ENCODE data around the gene SRRM4.
A peak's percentile ranks its signal among the peaks of the same experiment; 100 is the strongest.
"Not testable (repeated sequence)": the region's sequence is repeated elsewhere in the genome, so short reads cannot be mapped to it uniquely, and the experiment has no call there.

The SRRM4 gene

DNA sequence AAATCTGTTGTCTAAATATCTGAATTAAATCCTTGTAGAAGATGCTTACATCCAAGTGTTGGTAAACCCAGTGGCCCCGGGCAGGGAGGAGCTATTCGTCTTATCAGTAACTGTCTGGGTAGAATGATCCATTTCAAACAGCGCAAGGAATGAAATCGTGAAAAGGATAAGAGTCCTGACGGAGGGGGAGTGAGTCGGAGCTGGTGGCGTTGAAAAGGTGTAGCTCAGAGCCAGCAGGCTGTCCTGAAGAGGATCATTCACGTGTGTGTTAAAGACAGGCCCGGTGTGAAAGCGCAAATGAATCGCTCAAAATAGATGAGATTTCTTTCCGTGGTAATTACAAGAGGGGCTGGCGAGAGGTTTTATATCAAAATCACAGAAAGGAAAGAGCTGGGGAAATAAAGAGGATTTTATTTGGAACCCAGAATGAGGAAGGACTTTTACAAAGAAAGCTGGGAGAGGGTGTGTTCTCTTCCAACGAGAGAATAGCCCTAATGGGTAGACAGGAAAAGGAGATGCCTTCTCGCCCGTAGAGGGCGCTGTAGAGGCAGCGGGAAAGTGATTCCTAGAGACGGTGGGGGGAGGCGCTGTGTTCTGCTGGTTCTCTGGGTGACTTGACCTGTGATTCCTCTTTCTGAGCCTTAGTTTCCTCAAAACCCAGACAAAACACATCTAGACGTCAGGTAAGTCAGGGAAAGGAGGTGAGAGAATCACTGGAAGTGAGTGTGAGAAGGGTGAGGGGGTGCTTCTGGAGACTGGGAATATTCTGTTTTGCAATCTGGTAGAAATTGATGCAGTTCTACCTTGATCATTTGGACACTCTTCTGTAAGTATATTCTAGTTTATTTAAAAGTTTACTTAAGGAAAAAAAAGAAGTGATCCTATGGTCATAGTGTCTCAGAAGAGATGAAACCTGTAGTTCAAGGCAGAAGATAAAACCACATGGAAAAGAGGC is 39.3 kb downstream of the SRRM4 start:
- no peak overlapping the region for H3K4me3 Mint-ChIP-seq
- no peaks in the 10 kb centered on the region for H3K36me3 Mint-ChIP-seq (ENCODE audit: low read depth)
- H3K27me3 Mint-ChIP-seq = peaks cover 11% of the 10 kb centered on the region
- no peaks in the 10 kb centered on the region for H3K4me1 Mint-ChIP-seq (ENCODE audit: low read depth)
- DNase-seq = no peak
- H3K27ac Mint-ChIP-seq = no peak overlapping the region
- H3K9me3 Mint-ChIP-seq = peaks cover 6% of the 10 kb centered on the region

DNA sequence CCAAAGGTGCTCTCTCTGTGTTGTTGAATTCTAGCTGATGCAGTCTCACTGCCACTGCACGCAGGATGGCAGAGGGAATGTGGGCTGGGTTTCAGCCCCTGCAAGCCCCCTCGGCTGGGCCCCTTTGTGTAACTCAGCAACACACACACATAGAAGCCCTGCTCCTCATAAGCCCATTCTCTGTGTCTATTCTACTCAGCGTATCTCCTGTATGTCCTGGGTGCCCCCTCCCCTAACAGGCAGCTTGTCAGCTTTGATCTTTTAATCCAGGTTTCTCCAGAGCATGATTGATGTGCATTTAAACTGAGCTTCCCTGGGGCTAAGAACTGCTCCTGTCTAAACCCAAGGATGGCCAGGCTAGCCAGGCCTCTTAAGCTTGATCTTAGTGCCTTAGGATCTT is 43.0 kb downstream of the SRRM4 start:
- no peak overlapping the region for H3K4me3 Mint-ChIP-seq
- H3K9me3 Mint-ChIP-seq = peaks cover 12% of the 10 kb centered on the region
- H3K27me3 Mint-ChIP-seq = peaks cover 8% of the 10 kb centered on the region
- no peak overlapping the region for H3K27ac Mint-ChIP-seq
- no peaks in the 10 kb centered on the region for H3K36me3 Mint-ChIP-seq (ENCODE audit: low read depth)
- no peak for DNase-seq
- H3K4me1 Mint-ChIP-seq (ENCODE audit: low read depth) = no peaks in the 10 kb centered on the region

DNA sequence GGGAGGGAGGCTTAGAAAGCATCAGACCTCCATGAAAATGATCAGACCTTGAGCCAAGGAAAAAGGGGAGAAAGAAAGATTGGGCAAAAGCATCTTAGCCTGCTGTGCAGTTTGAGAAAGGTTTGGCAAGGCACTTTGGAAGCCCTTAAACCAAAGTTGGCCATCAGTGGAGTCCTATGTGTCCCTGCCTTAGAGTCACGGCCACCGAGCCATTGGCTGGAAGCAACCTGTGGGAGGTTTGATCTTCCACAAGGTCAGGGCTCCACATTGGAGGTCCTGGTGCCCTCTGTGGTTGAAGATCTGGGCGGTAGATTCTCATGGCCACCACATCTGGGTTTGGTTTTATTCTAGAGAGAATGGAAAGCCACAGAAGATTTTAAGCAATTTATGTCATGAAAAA is 44.4 kb downstream of the SRRM4 start:
- H3K4me1 Mint-ChIP-seq (ENCODE audit: low read depth) = no peaks in the 10 kb centered on the region
- peaks cover 1% of the 10 kb centered on the region for H3K27me3 Mint-ChIP-seq
- H3K36me3 Mint-ChIP-seq (ENCODE audit: low read depth) = no peaks in the 10 kb centered on the region
- H3K4me3 Mint-ChIP-seq = no peak overlapping the region
- no peak for DNase-seq
- no peak overlapping the region for H3K27ac Mint-ChIP-seq
- H3K9me3 Mint-ChIP-seq = peaks cover 12% of the 10 kb centered on the region

DNA sequence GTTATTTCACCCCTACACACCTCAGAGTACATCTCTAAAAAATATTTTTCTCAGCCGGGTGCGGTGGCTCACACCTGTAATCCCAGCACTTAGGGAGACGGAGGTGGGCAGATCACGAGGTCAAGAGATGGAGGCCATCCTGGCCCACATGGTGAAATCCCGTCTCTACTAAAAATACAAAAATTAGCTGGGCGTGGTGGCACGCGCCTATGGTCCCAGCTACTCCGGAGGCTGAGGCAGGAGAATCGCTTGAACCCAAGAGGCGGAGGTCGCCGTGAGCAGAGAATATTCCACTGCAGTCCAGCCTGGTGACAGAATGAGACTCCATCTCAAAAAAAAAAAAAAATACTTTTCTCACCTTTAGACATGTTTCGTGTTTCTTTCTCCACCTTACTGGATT is 52.0 kb downstream of the SRRM4 start:
- not testable (repeated sequence) for H3K36me3 Mint-ChIP-seq (ENCODE audit: low read depth); H3K27ac Mint-ChIP-seq; H3K4me3 Mint-ChIP-seq; H3K27me3 Mint-ChIP-seq; H3K4me1 Mint-ChIP-seq (ENCODE audit: low read depth); DNase-seq; H3K9me3 Mint-ChIP-seq

DNA sequence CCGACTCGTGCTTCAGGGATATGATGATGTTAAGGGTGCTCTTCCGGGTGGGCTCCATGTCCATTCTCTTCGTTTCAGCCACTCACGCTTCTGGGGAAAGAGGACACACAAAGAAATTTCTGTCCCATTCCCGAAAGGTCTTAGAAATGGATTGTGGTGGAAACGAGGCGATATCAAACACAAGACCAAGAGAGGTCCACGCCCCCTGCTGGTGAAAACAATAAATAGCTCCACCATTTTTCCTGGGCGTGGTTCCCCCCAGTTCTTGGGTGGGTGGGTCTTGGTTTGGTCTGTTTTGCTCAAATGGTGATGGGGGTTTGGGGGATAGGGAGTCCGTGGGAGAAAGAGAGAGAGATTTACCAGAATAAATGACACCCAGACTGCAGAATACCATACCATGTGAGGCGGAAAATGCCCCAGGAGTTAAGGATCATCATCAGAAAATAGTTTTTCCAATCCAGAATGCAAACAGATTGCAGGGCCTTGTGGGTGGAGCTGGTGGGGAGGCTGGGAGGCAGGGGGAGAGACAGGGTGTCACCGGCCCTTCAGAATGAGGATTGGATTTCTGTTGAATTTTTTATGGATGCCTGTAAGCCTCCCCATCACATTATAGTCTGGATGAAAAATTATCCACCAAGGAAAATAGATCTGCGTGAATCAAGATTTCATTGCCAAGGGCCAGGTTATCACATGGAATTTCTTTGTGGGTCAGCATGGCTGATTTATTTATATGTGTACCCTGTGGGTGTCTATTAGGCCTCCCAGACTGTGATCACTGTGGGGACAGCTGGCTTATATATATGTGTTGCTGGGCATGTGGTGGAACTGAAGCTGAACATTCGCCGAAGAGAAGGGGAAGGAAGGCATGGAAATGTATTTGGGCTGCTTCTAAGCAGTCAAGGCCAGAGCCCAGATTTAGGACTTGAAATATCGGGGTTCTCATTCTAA is 55.8 kb downstream of the SRRM4 start:
- no peaks in the 10 kb centered on the region for H3K36me3 Mint-ChIP-seq (ENCODE audit: low read depth)
- H3K4me3 Mint-ChIP-seq = no peak overlapping the region
- no peak for DNase-seq
- no peaks in the 10 kb centered on the region for H3K4me1 Mint-ChIP-seq (ENCODE audit: low read depth)
- H3K27me3 Mint-ChIP-seq = peaks cover 4% of the 10 kb centered on the region
- no peak overlapping the region for H3K27ac Mint-ChIP-seq
- H3K9me3 Mint-ChIP-seq = no peaks in the 10 kb centered on the region

DNA sequence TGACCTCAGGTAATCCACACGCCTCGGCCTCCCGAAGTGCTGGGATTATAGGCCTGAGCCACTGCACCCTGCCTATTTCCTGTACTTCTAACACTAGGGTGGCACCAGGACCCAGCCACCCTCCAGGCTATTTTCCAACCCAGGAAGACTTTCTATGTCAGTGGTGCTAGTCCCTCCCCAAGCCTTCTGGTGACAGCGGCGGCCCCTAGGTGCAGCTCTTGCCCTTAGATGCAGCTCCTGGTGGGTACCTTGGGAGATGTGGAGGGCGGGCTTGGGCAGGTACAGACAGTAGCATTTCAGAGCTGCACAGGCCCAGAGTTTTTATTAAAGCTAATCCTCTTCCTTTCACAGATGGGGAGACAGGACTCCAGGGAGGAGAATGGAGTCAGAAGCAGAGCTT is 62.8 kb downstream of the SRRM4 start:
- H3K4me1 Mint-ChIP-seq (ENCODE audit: low read depth) = no peaks in the 10 kb centered on the region
- no peak for DNase-seq
- H3K4me3 Mint-ChIP-seq = no peak overlapping the region
- H3K27me3 Mint-ChIP-seq = no peaks in the 10 kb centered on the region
- peaks cover under 1% of the 10 kb centered on the region for H3K9me3 Mint-ChIP-seq
- H3K27ac Mint-ChIP-seq = no peak overlapping the region
- H3K36me3 Mint-ChIP-seq (ENCODE audit: low read depth) = no peaks in the 10 kb centered on the region

DNA sequence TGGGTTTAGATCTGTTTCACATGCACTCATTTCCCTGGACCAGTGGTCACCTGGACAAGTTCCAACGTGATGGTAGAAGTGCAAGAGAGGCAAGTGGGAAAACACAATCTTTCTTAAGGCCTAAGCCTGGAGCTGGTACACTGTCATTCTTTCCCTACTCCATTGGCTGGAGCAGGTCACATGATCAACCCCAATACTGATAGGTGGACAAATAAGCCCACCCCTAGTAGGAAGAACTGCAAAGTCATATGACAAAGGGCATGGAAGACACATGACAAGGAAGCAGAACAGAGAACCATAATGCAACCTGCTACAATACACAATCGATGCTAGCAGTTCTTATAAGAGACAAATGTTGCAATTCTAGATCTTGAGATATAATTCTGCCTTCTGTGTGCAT is 66.3 kb downstream of the SRRM4 start:
- Mint-ChIP-seq H3K9me3 (peaks cover 9% of the 10 kb centered on the region), H3K4me3 (no peak overlapping the region), H3K36me3 (ENCODE audit: low read depth) (no peaks in the 10 kb centered on the region), H3K27me3 (no peaks in the 10 kb centered on the region), H3K4me1 (ENCODE audit: low read depth) (no peaks in the 10 kb centered on the region), H3K27ac (no peak overlapping the region)
- DNase-seq = no peak

DNA sequence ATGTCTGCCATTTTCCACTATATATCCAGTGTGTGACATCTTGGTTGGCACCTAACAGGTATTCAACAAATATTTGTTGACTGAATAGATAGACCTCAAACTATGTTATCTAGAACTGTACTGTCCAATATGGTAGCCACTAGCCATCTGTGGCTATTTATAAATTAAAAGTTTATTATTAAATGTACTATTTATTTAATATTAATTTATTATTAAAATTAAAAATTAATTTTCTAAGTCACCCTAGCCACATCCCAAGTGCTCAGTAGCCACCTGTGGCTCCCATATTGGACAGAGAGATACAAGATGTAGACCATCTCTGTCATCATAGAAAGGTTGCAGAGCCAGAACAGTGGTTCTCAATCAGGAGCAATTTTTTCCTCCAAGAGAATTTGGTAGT is 69.3 kb downstream of the SRRM4 start:
- peaks cover 9% of the 10 kb centered on the region for H3K9me3 Mint-ChIP-seq
- no peaks in the 10 kb centered on the region for H3K36me3 Mint-ChIP-seq (ENCODE audit: low read depth)
- H3K27ac Mint-ChIP-seq = no peak overlapping the region
- no peak for DNase-seq
- no peaks in the 10 kb centered on the region for H3K27me3 Mint-ChIP-seq
- H3K4me1 Mint-ChIP-seq (ENCODE audit: low read depth) = no peaks in the 10 kb centered on the region
- no peak overlapping the region for H3K4me3 Mint-ChIP-seq

DNA sequence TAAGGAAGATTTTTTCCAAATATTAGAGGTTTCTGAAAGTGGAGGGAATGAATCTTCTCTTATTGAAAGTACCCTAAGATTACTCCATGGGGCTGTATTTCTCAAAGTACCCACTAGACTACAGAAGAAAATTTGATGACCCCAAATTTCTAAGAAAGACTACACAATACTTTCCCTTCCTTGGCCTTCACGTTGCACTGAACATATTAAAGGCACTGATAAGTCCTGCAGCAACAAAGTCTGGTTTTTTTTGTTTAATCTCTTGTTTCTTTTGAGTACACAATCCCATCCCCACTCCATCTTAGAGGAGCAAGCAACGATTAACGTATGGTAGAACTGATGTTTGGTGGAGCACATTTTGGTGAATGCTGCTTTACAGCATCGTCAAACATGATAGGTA is 70.1 kb downstream of the SRRM4 start:
- no peak for DNase-seq
- no peak overlapping the region for H3K27ac Mint-ChIP-seq
- H3K4me1 Mint-ChIP-seq (ENCODE audit: low read depth) = no peaks in the 10 kb centered on the region
- H3K4me3 Mint-ChIP-seq = no peak overlapping the region
- H3K9me3 Mint-ChIP-seq = peaks cover 9% of the 10 kb centered on the region
- no peaks in the 10 kb centered on the region for H3K36me3 Mint-ChIP-seq (ENCODE audit: low read depth)
- H3K27me3 Mint-ChIP-seq = no peaks in the 10 kb centered on the region

DNA sequence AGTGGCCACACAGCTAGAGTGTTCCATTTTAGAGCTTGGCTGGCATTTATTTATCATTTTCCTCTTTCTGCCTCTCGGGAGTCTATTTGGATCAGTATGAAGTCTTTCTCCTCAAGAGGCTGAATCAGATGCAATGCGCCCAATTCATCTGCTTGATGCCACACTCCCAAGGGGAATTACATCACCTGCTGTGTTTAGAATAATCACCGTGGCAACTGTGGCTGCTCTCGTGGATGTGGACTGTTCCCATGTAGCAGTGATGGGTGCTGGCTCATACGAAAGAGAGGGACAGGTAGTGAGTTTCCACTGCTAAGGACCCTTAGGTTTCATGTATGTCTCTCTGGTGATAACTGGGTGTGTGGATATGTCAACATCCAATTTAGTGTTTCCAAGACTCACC is 70.7 kb downstream of the SRRM4 start:
- peaks cover 9% of the 10 kb centered on the region for H3K9me3 Mint-ChIP-seq
- no peak overlapping the region for H3K27ac Mint-ChIP-seq
- DNase-seq = no peak
- H3K27me3 Mint-ChIP-seq = no peaks in the 10 kb centered on the region
- no peaks in the 10 kb centered on the region for H3K4me1 Mint-ChIP-seq (ENCODE audit: low read depth)
- H3K4me3 Mint-ChIP-seq = no peak overlapping the region
- no peaks in the 10 kb centered on the region for H3K36me3 Mint-ChIP-seq (ENCODE audit: low read depth)

DNA sequence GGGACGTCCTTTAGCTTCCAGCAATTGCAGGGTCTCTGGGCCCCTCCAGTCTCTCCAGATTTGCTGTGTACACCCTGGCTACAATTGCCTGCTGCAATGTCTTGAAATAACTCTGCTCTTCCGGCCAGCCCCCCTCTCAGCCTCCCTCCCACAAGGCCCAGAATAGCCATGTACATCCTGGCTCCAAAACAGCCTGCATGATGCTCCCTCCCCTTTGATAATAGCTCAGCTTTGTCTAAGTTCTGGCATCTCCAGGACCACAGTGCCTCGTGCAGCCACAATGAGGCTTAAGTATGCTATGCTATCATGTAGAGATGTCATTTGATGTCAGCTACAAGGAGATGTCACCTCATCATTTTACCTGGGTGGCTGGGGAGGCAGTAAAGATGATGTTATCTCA is 74.6 kb downstream of the SRRM4 start:
- DNase-seq = no peak
- Mint-ChIP-seq H3K4me3 (no peak overlapping the region), H3K4me1 (ENCODE audit: low read depth) (no peaks in the 10 kb centered on the region), H3K9me3 (peaks cover 10% of the 10 kb centered on the region), H3K27ac (no peak overlapping the region), H3K27me3 (peaks cover 3% of the 10 kb centered on the region), H3K36me3 (ENCODE audit: low read depth) (no peaks in the 10 kb centered on the region)

DNA sequence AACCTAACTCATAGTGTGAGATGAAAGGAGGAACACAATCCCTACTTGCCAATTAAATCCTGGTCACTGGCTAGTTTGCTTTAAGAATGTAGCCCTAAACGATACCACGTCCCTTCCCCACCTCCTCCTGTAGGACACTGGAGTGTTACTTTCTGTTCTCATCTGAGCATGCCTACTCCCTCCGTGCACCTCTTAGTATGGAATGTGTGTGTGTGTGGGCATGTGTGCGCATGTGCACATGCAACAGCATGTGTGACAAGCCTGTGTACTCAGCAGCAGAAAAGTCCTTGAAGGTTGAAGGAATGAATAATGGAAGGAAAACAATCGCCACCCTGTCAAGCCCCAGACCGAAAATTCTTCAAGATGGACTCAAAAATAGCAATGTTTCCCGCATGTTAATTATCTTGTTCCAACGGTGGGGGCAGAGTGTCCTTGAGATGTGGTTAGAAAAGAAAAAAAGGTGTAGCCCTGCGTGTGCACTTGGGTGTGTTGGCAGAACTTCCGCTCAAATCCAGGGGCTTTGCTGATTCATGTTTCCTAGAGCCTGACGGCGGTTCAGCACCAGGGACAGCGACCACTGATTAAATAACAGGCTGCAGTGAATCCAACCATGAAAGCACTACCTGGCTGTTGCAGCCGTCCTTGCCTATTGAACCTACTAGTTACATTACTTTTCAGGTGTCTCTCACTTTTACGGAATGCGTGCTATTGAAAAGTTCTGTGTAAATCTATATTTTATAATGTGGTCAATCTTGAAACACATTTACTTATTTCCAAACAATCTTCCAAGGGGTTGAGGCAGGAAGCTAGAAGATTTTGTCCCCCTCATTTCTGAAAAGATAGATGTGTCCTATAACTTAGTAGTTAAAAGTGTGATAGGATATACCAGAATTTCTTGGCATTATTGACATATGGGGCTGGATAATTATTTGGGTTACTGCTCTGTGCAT is 79.8 kb downstream of the SRRM4 start:
- Mint-ChIP-seq H3K27ac (no peak overlapping the region), H3K4me3 (no peak overlapping the region), H3K9me3 (peaks cover 6% of the 10 kb centered on the region), H3K36me3 (ENCODE audit: low read depth) (no peaks in the 10 kb centered on the region), H3K4me1 (ENCODE audit: low read depth) (no peaks in the 10 kb centered on the region), H3K27me3 (peaks cover 3% of the 10 kb centered on the region)
- DNase-seq = peak; percentile 29

DNA sequence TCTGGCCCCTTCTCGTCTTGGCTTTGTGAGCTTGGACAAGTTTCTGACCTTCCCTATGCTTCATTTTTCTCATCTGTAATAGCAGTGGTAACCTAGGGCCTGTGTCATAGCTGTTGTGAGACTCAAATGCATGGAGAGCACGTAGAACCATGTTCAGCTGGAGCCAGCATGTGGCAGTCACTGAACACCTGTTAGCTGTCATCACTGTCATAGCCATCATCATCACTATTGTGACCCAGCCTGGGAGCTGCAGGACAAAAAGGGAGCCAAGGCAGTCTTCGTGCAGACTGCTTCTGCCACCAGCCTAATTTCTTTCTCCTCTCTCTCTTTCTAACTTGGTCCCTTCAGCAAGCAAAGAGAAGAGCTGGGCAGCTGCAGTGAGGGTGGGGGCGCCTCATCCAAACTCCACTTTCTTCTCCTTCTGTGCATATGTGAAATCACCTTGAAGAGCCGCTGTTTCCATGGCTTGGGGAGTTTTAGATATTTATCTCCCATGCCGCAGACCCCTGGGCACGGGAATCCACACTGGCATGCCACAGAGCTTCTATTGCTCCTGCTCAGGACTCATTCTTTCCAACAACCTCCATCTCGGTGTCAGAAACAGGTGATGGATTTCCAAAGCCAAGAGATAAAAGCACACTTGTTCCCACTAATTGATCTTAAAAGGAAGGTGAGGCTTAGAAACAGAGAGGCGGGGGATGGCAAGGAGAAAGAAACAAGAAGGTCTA is 87.0 kb downstream of the SRRM4 start:
- no peak overlapping the region for H3K4me3 Mint-ChIP-seq
- H3K9me3 Mint-ChIP-seq = peaks cover 4% of the 10 kb centered on the region
- H3K4me1 Mint-ChIP-seq (ENCODE audit: low read depth) = no peaks in the 10 kb centered on the region
- H3K36me3 Mint-ChIP-seq (ENCODE audit: low read depth) = no peaks in the 10 kb centered on the region
- H3K27ac Mint-ChIP-seq = no peak overlapping the region
- DNase-seq = no peak
- no peaks in the 10 kb centered on the region for H3K27me3 Mint-ChIP-seq
